ENCODE results near the gene JMJD7. TPM values are rescaled to one million over a fixed set of nuclear protein-coding genes. Genes with fewer than 3 reads are reported as not detected.

The JMJD7 gene
- total RNA-seq, 4 donors from 2014 or later: 18.8 to 36.6 (median 28.3) TPM

- no peak overlapping the region for H3K4me3 ChIP-seq (replicated peaks in 1 of 3)
- 92 to 94% methylated on average over 8 to 18 of the region's 19 CpGs for WGBS, 2 donors
- no peak for TF ChIP-seq POLR2A (IDR thresholded peaks at IDR 0.05)
- no peak for TF ChIP-seq CTCF (IDR thresholded peaks at IDR 0.05)
- H3K36me3 ChIP-seq: no peaks in the 10 kb centered on the region
- no peaks in the 10 kb centered on the region for H3K27me3 ChIP-seq
- no peaks in the 10 kb centered on the region for H3K4me1 ChIP-seq
- no peaks in the 10 kb centered on the region for H3K9me3 ChIP-seq
- DNase-seq: no peak
- intact Hi-C loops (cut with DNase I): no loop called here
- H3K27ac ChIP-seq: no peak overlapping the region
Observed at GRCh38 chr15:41871175-41871905, 43.4 kb downstream of the JMJD7 start.

DNA sequence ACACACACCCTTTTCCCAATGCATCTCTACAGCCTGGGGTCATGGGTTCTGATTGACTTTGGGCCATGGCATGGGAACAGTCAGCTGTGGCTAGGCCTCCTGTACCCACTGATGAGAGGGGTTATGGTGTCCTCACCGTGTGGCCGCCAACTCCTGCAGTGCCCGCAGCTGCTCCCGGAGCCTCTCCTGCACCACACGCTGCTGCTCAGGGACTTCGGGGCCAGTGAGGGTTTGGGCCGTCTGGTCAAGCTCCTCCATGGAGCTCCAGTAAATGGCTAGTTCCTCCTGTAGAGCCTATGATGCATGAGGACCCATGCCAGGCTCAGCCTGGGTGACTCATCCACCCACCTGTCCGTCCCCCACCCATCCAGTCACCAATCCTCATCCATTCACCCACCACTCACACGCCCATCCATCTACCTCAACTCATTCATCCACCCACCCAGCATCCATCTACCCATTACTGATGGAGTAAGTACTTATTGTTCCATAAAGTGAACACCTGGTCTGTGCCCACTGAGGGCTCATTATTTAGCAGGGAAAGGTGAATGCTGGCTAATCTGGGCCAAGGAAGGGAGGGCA, 44.4 kb downstream of the JMJD7 start:
- no peaks in the 10 kb centered on the region for H3K36me3 ChIP-seq
- H3K27me3 ChIP-seq: no peaks in the 10 kb centered on the region
- no peaks in the 10 kb centered on the region for H3K9me3 ChIP-seq
- WGBS, 2 donors: 91 to 94% methylated on average over 9 of the region's 9 CpGs
- no peak for TF ChIP-seq CTCF (IDR thresholded peaks at IDR 0.05)
- TF ChIP-seq POLR2A (IDR thresholded peaks at IDR 0.05): no peak
- no peak overlapping the region for H3K4me3 ChIP-seq (replicated peaks in 1 of 3)
- intact Hi-C loops (cut with DNase I): no loop called here
- H3K27ac ChIP-seq: no peak overlapping the region
- DNase-seq: no peak
- peaks cover 8% of the 10 kb centered on the region in 2 donors for H3K4me1 ChIP-seq

DNA sequence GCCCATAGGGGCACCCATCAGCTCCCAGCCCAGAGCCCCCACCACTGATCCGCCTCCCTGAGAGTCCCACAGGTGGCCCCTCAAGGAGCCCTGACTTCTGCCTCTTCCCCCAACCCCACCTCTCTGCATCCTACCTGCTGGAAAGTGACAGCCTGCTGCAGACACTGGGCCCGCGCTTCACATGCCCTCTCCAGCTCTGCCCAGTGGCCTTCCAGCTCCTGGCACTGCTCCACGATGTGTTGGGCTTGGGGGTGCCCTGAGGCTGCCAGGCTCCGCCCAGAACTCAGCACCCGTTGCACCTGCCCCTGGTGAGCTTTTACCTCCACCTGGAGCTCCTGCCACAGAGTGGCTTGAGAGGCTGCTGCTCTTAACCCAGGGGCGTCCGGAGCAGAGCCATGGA, 45.8 kb downstream of the JMJD7 start:
- Histone ChIP-seq H3K36me3 (no peaks in the 10 kb centered on the region), H3K27me3 (no peaks in the 10 kb centered on the region), H3K4me1 (peaks cover 18 to 22% of the 10 kb centered on the region in 2 donors), H3K4me3 (replicated peaks in 1 of 3) (no peak overlapping the region), H3K9me3 (no peaks in the 10 kb centered on the region), H3K27ac (no peak overlapping the region)
- intact Hi-C loops (cut with DNase I): no loop called here
- DNase-seq: no peak
- no peak for TF ChIP-seq CTCF (IDR thresholded peaks at IDR 0.05)
- TF ChIP-seq POLR2A (IDR thresholded peaks at IDR 0.05): no peak
- WGBS, 2 donors: 90 to 100% methylated on average over 3 to 5 of the region's 8 CpGs

- TF ChIP-seq POLR2A (IDR thresholded peaks at IDR 0.05) (no peak), CTCF (IDR thresholded peaks at IDR 0.05) (no peak)
- 96% methylated on average over 6 to 12 of the region's 12 CpGs for WGBS, 2 donors
- no peak for DNase-seq
- no peak overlapping the region for H3K4me3 ChIP-seq (replicated peaks in 1 of 3)
- no peak overlapping the region for H3K27ac ChIP-seq
- H3K36me3 ChIP-seq: no peaks in the 10 kb centered on the region
- no peaks in the 10 kb centered on the region for H3K27me3 ChIP-seq
- no peaks in the 10 kb centered on the region for H3K9me3 ChIP-seq
- intact Hi-C loops (cut with DNase I): no loop called here
- peaks cover 18 to 23% of the 10 kb centered on the region in 2 donors for H3K4me1 ChIP-seq
Observed at GRCh38 chr15:41874736-41875135, 46.8 kb downstream of the JMJD7 start.

- TF ChIP-seq POLR2A (IDR thresholded peaks at IDR 0.05): no peak
- no peak for TF ChIP-seq CTCF (IDR thresholded peaks at IDR 0.05)
- H3K9me3 ChIP-seq: no peaks in the 10 kb centered on the region
- no peak overlapping the region for H3K4me3 ChIP-seq (replicated peaks in 1 of 3)
- H3K27me3 ChIP-seq: no peaks in the 10 kb centered on the region
- H3K4me1 ChIP-seq: peaks cover 18 to 23% of the 10 kb centered on the region in 2 donors
- intact Hi-C loops (cut with DNase I): no loop called here
- H3K27ac ChIP-seq: no peak overlapping the region
- H3K36me3 ChIP-seq: no peaks in the 10 kb centered on the region
- DNase-seq: no peak
- WGBS, 2 donors: 74 to 77% methylated on average over 12 to 13 of the region's 13 CpGs
Observed at GRCh38 chr15:41876007-41876406, 48.1 kb downstream of the JMJD7 start.

Data from thyroid gland (tissue), 4 donors.